ENCODE data around the gene NAXD.

DNA sequence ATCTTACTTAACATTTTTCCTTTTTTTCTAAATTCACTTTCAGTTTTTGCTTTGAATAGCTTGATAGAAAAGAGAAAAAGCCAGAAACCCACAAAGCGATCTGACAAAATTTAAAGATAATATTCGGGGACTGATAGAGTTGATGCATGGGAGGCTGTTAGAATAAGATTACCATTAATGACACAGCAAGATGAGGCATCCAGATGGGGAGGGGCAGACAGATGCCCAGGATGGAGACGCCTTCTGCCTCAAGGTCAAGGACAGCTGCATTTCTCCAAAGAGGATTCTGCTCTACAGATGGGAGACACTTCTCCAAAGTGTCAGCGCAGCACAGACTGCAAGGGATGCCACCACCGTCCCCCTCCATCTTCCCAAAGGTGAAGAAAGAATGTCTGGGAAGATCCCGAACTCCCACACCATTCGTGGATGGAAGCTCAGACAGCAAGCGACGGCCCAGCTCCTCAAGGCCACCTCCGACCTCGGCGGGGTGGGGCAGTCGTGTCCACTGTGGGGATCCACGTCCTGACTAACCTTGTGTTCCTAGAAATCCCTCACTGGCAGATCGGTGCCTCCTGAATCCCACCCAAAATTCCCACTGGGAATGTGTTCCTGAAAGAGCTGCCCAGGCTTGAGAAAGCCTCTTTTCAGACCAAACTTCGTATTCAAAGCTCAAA lies 32.9 kb downstream of the NAXD start:
- TF ChIP-seq, protein P1, sequence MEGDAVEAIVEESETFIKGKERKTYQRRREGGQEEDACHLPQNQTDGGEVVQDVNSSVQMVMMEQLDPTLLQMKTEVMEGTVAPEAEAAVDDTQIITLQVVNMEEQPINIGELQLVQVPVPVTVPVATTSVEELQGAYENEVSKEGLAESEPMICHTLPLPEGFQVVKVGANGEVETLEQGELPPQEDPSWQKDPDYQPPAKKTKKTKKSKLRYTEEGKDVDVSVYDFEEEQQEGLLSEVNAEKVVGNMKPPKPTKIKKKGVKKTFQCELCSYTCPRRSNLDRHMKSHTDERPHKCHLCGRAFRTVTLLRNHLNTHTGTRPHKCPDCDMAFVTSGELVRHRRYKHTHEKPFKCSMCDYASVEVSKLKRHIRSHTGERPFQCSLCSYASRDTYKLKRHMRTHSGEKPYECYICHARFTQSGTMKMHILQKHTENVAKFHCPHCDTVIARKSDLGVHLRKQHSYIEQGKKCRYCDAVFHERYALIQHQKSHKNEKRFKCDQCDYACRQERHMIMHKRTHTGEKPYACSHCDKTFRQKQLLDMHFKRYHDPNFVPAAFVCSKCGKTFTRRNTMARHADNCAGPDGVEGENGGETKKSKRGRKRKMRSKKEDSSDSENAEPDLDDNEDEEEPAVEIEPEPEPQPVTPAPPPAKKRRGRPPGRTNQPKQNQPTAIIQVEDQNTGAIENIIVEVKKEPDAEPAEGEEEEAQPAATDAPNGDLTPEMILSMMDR (IDR thresholded peaks at IDR 0.05) = no peak
- TF ChIP-seq EP300 (IDR thresholded peaks at IDR 0.05) = no peak
- no peak for TF ChIP-seq POLR2A (IDR thresholded peaks at IDR 0.05)
- no peak for TF ChIP-seq POLR2AphosphoS5 (IDR thresholded peaks at IDR 0.05)

Measured in gastroesophageal sphincter (tissue), 3 donors.